B cell (primary cell): ENCODE measurements around the gene ITGB1BP1. TPM values are rescaled to one million over a fixed set of nuclear protein-coding genes. Genes with fewer than 3 reads are reported as not detected.

Source experiments
- ATAC-seq: fragments of 200-7000 bp; cut with Tn5 transposase; one replicate; pipeline ENCODE4 v1.10.0; 2021; ENCODE audit warnings: low read depth, mild to moderate bottlenecking, moderate number of reproducible peaks, moderate library complexity
- CTCF ChIA-PET: fragments of 350-600 bp; sonication (Branson Sonifier 250); formaldehyde crosslinking; loops from one replicate; lab custom pipeline; 2021; ENCODE audit warnings: antibody characterized with exemption, inconsistent platforms; lab: Charles Lee
- POLR2A ChIA-PET: fragments of 350-600 bp; sonication (Branson Sonifier 250); formaldehyde crosslinking; loops from one replicate; lab custom pipeline; 2021; ENCODE audit warnings: antibody characterized with exemption; lab: Charles Lee
- DNase-seq: peaks from one replicate; pipeline ENCODE4 v3.0.0; 2013
- H2AFZ ChIP-seq: 2 replicates; pipeline ENCODE4 v1.6.1; 2012; ENCODE audit warnings: mild to moderate bottlenecking, low read depth, low read length; ENCODE audit not compliant: insufficient read depth, poor library complexity, severe bottlenecking
- H3K27ac ChIP-seq, 2 donors: 1 replicate in 1 of 2; 2 replicates in 1 of 2; pipeline ENCODE4 v1.5.1; 2012 to 2013; ENCODE audit warnings: low read length in 2 of 2, mild to moderate bottlenecking in 2 of 2, moderate library complexity in 1 of 2
- H3K27me3 ChIP-seq, 4 experiments: fragments of 200-600 bp in 1 of 4; sonication (generic) in 1 of 4; replicated peaks in 1 of 4; 1 replicate in 2 of 4; 2 replicates in 2 of 4; pipeline versions ENCODE4 v1.6.1 to v1.7.0; 2013 to 2016; ENCODE audit warnings: low read length in 3 of 4, mild to moderate bottlenecking in 2 of 4, mixed read lengths in 1 of 4, moderate library complexity in 1 of 4; ENCODE audit not compliant: insufficient read depth in 4 of 4, control insufficient read depth in 3 of 4; ENCODE audit errors: control extremely low read depth in 1 of 4
- H3K36me3 ChIP-seq, 2 experiments: replicated peaks in 1 of 2; 1 replicate in 1 of 2; 2 replicates in 1 of 2; pipeline versions ENCODE4 v1.6.1 to v1.7.1; 2013; ENCODE audit warnings: low read length in 1 of 2; ENCODE audit not compliant: insufficient read depth in 2 of 2, control insufficient read depth in 1 of 2; ENCODE audit errors: control extremely low read depth in 1 of 2, extremely low read depth in 1 of 2
- H3K4me1 ChIP-seq, 2 donors: fragments of 200-600 bp in 1 of 2; sonication (generic) in 1 of 2; 1 replicate in 1 of 2; 2 replicates in 1 of 2; pipeline versions ENCODE4 v1.5.1 to v1.6.1; 2013 to 2017; ENCODE audit warnings: low read length in 2 of 2; ENCODE audit not compliant: control insufficient read depth in 2 of 2, insufficient read depth in 2 of 2
- H3K4me2 ChIP-seq: replicated peaks from 2 replicates; pipeline ENCODE3; 2012; ENCODE audit warnings: mild to moderate bottlenecking, low read depth, low read length; ENCODE audit not compliant: poor library complexity, severe bottlenecking
- H3K4me3 ChIP-seq, 5 experiments: fragments of 200-600 bp in 1 of 5; sonication (generic) in 1 of 5; 1 replicate in 3 of 5; 2 replicates in 2 of 5; pipeline versions ENCODE4 v1.5.1 to v1.7.0; 2011 to 2016; ENCODE audit warnings: low read length in 4 of 5, mild to moderate bottlenecking in 4 of 5, low read depth in 2 of 5, control low read depth in 1 of 5, moderate library complexity in 1 of 5; ENCODE audit not compliant: insufficient read depth in 1 of 5; ENCODE audit errors: control extremely low read depth in 1 of 5, extremely low read depth in 1 of 5
- H3K79me2 ChIP-seq: fragments of 200-600 bp; sonication (generic); one replicate; pipeline ENCODE4 v1.6.0; 2016; ENCODE audit warnings: low read length; ENCODE audit not compliant: control insufficient read depth, insufficient read depth
- H3K9ac ChIP-seq: fragments of 200-600 bp; sonication (generic); 2 replicates; pipeline ENCODE4 v1.6.1; 2017; ENCODE audit warnings: mild to moderate bottlenecking, low read length, moderate library complexity
- H3K9me3 ChIP-seq, 3 donors: one replicate each; pipeline versions ENCODE4 v1.6.1 to v1.7.1; 2013; ENCODE audit warnings: low read length in 2 of 3; ENCODE audit not compliant: control insufficient read depth in 2 of 3, insufficient read depth in 1 of 3; ENCODE audit errors: control extremely low read depth in 1 of 3
- H4K20me1 ChIP-seq: 2 replicates; pipeline ENCODE4 v1.6.0; 2012; ENCODE audit warnings: mild to moderate bottlenecking, low read length; ENCODE audit not compliant: insufficient read depth, control insufficient read depth, poor library complexity, severe bottlenecking
- H3K27ac Mint-ChIP-seq: one replicate; pipeline ENCODE4 v1.8.0; 2021; ENCODE audit warnings: mixed read lengths
- H3K27me3 Mint-ChIP-seq: one replicate; pipeline ENCODE4 v1.8.0; 2021; ENCODE audit warnings: mixed read lengths
- H3K4me1 Mint-ChIP-seq: one replicate; pipeline ENCODE4 v1.8.0; 2021; ENCODE audit warnings: mixed read lengths
- H3K4me3 Mint-ChIP-seq: one replicate; pipeline ENCODE4 v1.8.0; 2021; ENCODE audit warnings: mixed read lengths
- H3K9me3 Mint-ChIP-seq: one replicate; pipeline ENCODE4 v1.8.0; 2022; ENCODE audit warnings: mixed read lengths; ENCODE audit not compliant: insufficient read depth
- EZH2 ChIP-seq: IDR thresholded peaks from 2 replicates; pipeline ENCODE4 v1.6.1; 2012; ENCODE audit warnings: borderline replicate concordance, low read depth, mild to moderate bottlenecking, moderate library complexity, low read length; ENCODE audit not compliant: insufficient read depth, poor library complexity, severe bottlenecking
- WGBS: methylation state at CpG from one replicate; pipeline ENCODE4 v1.1.5; 2013; ENCODE audit warnings: missing lambda C conversion rate; ENCODE audit not compliant: insufficient coverage; 5-methylcytosine and 5-hydroxymethylcytosine counted together
- intact Hi-C: fragments of 100-400 bp; cut with micrococcal nuclease; formaldehyde crosslinking; loops from one replicate; pipeline ENCODE4 v1.10.0; 2022
- polyA plus RNA-seq: library from polyadenylated mRNA; depleted of rRNA; stranded (reverse); fragments of >200 nt; gene quantifications from 2 replicates; pipeline ENCODE4 v1.2.3, GENCODE V29; 2012
- total RNA-seq, 2 donors: library from RNA; stranded (reverse); fragments of 120-200 nt in 1 of 2; gene quantifications; 1 replicate in 1 of 2; 2 replicates in 1 of 2; pipeline versions ENCODE4 v1.2.3 to v1.2.4, GENCODE V29; 2013 to 2022
- TF ChIP-seq, protein P1 (sequence below): fragments of 200-600 bp; IDR thresholded peaks from one replicate; pipeline ENCODE4 v1.8.0; 2022; ENCODE audit warnings: antibody characterized with exemption, mild to moderate bottlenecking

Gene ITGB1BP1
- total and polyA plus RNA-seq, 2 donors (not counting 1 experiment from before 2014, with no cell fraction given), result 25.7 to 47.1 TPM

DNA sequence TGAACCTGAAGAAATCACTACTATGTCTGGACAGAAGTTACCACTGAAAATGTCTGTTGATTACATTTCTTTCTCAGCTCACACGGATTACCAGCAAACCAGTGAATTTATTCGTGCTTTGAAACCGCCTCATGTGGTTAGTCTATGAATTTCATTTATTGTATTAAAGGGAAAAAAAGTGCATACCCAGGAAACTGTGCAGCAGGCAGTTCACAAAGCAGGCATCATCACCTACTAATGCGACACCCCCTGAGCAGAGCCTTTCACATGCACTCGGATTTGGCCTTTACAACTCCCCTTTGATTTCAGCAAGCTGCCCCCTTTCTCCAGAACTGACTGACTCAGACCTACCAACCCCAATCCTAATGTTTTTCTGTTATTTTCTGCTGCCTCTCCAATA lies 20.2 kb upstream of the ITGB1BP1 start:
- Histone ChIP-seq H3K27ac (no peak overlapping the region), H3K27me3 (no peaks in the 10 kb centered on the region), H2AFZ (no peak overlapping the region), H3K9me3 (no peaks in the 10 kb centered on the region), H3K4me2 (no peak overlapping the region), H3K79me2 (no peaks in the 10 kb centered on the region), H3K9ac (no peak overlapping the region), H3K4me1 (no peaks in the 10 kb centered on the region), H3K4me3 (no peak overlapping the region), H3K36me3 (peaks cover 2 to 46% of the 10 kb centered on the region in 2 experiments), H4K20me1 (no peaks in the 10 kb centered on the region)
- no peak overlapping the region for H3K4me3 Mint-ChIP-seq
- ATAC-seq (no peak), DNase-seq (no peak)
- CTCF ChIA-PET, result no interaction called here
- POLR2A ChIA-PET, result no interaction called here
- no peaks in the 10 kb centered on the region for H3K4me1 Mint-ChIP-seq
- H3K9me3 Mint-ChIP-seq, result no peaks in the 10 kb centered on the region
- TF ChIP-seq, protein P1, sequence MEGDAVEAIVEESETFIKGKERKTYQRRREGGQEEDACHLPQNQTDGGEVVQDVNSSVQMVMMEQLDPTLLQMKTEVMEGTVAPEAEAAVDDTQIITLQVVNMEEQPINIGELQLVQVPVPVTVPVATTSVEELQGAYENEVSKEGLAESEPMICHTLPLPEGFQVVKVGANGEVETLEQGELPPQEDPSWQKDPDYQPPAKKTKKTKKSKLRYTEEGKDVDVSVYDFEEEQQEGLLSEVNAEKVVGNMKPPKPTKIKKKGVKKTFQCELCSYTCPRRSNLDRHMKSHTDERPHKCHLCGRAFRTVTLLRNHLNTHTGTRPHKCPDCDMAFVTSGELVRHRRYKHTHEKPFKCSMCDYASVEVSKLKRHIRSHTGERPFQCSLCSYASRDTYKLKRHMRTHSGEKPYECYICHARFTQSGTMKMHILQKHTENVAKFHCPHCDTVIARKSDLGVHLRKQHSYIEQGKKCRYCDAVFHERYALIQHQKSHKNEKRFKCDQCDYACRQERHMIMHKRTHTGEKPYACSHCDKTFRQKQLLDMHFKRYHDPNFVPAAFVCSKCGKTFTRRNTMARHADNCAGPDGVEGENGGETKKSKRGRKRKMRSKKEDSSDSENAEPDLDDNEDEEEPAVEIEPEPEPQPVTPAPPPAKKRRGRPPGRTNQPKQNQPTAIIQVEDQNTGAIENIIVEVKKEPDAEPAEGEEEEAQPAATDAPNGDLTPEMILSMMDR, result no peak
- no peak for TF ChIP-seq EZH2
- intact Hi-C loops, result no loop called here
- no peaks in the 10 kb centered on the region for H3K27me3 Mint-ChIP-seq
- H3K27ac Mint-ChIP-seq, result no peak overlapping the region
- WGBS, result 96% methylated on average over 2 of the region's 5 CpGs

GRCh38 chr2:9441556-9441955 lies 18.2 kb upstream of the ITGB1BP1 start:
- no peaks in the 10 kb centered on the region for H3K27me3 ChIP-seq
- POLR2A ChIA-PET, result no interaction called here
- Mint-ChIP-seq H3K27ac (no peak overlapping the region), H3K4me1 (no peaks in the 10 kb centered on the region), H3K9me3 (no peaks in the 10 kb centered on the region), H3K4me3 (no peak overlapping the region), H3K27me3 (no peaks in the 10 kb centered on the region)
- H3K36me3 ChIP-seq, result peaks cover 9 to 55% of the 10 kb centered on the region in 2 experiments
- WGBS, result 100% methylated on average over 1 of the region's 3 CpGs
- no peak overlapping the region for H3K27ac ChIP-seq
- H3K4me2 ChIP-seq, result no peak overlapping the region
- no peak overlapping the region for H3K9ac ChIP-seq
- DNase-seq (no peak), ATAC-seq (no peak)
- H4K20me1 ChIP-seq, result no peaks in the 10 kb centered on the region
- intact Hi-C loops, result no loop called here
- no peaks in the 10 kb centered on the region for H3K4me1 ChIP-seq
- no peak overlapping the region for H3K4me3 ChIP-seq
- H2AFZ ChIP-seq, result no peak overlapping the region
- no peaks in the 10 kb centered on the region for H3K9me3 ChIP-seq
- no peaks in the 10 kb centered on the region for H3K79me2 ChIP-seq
- CTCF ChIA-PET, result no interaction called here
- no peak for TF ChIP-seq EZH2
- TF ChIP-seq, protein P1, result no peak
